Stimulated activated CD8-positive, alpha-beta memory T cell treated with anti-CD3 and anti-CD28 coated beads, Interleukin-12 subunit alpha, Interleukin-12 subunit beta, amount 100 ng/mL, for 24 hours (primary cell): ENCODE results near the gene KRT40.
"Not testable (repeated sequence)": the region's sequence is repeated elsewhere in the genome, so short reads cannot be mapped to it uniquely, and the experiment has no call there.

Experiments
- DNase-seq: peaks from one replicate; pipeline ENCODE4 v3.0.0-alpha.2; 2020; ENCODE audit errors: extremely low read depth

KRT40 gene

DNA sequence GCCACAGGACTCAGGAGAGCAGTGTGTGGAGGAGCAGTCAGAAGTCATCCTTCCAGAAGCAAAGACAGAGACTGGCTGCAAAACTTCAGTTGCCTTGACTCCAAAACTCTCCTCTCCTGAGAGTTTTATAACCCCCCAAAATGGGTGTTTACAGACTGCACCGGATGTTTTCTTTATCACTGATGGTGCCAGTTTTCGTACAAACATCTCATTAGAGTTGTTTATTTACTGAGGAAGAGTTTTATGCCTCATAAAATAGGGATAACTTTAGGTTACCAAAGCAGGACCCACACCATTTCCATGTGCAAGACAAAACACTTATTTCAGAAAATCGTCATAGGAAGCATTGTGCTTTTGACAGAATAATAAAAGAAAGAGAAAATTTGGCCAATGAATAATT is at the start of gene KRT40:
Gene KRT40, minus strand, starts transcription at position 101 of the 400 bp plus-strand sequence. Its CDS starts 53 bp downstream, at position 48.
- DNase-seq, result no peak

GRCh38 chr17:41029633-41030245 is 45.6 kb upstream of the KRT40 start, which contains the start of gene KRTAP1-4:
TSS of gene KRTAP1-4 (minus strand) at chr17:41030195. CDS start at chr17:41030078, 117 bp downstream.
- no peak for DNase-seq

- no peak for DNase-seq
Observed at GRCh38 chr17:41026715-41027471, 42.8 kb upstream of the KRT40 start, which contains the start of gene KRTAP1-5. TSS of gene KRTAP1-5 (minus strand) at chr17:41027208. CDS start at chr17:41027155, 53 bp downstream.

- DNase-seq, result no peak
Observed at GRCh38 chr17:41024697-41025096, 40.6 kb upstream of the KRT40 start.

DNA sequence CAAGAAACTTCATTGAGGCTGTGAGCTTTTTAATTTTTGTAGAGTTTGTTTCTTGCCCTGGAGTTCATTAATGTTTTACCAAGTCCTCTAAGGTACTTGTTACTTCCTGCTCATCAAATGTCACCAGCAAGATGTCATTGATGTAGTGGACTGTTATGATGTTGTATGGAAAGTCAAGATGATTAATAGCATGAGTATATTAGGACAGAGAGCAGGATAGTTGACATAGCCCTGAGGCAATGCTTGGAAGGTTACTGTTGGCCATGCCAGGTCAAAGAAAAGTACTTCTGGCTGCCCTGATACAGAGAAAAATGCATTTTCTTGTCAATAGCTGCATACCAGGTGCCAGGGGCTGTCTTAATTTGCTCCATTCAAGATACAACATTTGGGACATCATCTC is 36.2 kb upstream of the KRT40 start:
- no peak for DNase-seq

DNA sequence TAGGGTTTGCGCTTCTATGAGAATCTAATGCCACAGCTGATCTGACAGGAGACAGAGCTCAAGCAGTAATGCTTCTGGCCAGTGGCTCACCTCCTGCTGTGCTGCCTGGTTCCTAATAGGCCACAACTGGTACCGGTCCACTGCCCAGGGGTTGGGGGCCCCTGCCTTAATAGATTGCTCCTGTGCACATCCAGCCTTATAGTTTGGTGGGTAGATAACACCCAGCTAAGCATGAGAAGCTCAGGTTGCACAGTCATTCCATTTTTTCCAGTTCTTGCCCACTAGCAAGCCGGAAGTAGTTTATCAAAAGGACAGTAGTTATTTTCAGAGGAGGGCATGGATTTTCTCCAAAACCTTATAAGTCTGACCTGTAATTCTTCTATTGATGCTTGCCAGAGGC is 35.3 kb upstream of the KRT40 start:
- DNase-seq, result no peak

DNA sequence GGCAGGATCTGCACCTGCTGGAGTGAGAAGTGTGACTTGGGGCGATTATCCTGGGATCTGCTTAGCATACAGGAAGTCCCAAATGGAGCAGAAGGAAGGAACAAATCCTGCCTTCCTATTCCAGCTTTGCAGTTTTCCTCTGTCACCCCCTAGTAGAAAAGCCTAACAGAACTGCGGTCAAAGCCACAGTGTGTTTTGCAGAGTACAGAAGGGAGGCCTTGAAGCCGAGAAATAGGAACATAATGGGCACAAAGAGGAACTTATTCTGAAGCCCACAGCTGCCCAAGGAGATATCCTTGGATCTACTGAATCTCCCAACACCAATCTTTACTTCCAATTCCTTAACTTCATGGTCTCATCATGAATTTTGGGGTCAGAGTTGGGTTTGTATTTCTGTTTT is 34.4 kb upstream of the KRT40 start:
- no peak for DNase-seq

- DNase-seq, result no peak
Observed at GRCh38 chr17:41016578-41017215, 32.6 kb upstream of the KRT40 start.

DNA sequence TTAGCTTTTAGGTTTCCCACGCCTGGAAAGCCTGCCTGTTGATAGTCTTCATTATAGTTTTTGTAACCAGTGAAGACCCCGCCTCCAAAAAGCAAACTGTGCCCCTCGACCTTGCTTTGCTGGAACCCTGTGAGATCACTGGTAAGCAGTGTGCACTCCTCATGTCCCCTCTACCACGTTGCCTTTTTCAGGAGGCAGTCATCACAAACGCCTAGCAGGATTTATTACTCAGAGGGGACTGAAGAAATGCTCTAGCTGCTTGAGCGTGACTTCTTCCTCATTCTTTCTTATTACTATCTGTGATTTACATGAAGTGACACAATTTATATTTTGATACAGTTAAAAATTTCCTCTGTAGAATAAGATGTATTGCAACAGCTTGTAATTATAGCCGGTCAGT is 31.3 kb upstream of the KRT40 start:
- no peak for DNase-seq

DNA sequence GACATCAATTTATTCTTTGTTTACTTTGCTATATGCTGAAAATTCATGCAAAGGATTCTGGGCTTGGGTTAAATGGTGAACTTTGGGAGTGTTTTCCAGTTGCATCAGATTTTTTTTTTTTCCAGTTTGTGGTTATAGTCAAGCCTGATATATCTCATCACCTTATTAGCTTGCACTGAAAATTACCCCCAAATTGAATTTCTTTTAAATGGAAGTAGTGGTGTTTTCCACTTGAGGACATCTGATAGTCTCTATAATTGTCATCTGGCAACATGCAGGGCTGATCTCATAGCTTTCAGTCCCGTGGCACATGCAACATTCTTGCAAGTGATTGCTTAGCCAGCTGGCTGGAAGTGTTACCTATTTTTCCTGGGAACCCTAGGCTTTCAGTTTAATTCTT is 29.5 kb upstream of the KRT40 start:
- no peak for DNase-seq

DNA sequence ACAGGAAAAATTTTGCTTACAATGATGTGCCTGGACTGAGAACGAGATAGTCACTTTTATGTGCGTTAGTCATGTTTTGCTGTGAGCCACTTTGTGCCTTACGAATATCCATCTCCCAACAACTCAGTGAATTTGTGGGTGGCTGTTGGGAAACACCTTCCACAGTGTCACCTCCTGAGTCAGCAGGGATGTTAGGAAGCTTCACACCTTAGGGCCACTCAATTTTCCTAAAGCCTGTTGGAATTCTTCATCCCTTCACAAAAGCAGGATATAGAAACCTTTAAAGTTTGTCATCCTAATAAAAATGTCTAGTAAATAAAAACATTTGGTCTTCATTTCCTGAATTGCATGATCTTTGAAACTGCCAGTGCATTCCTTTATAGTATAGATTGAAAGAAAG is 29.1 kb upstream of the KRT40 start:
- DNase-seq, result no peak

GRCh38 chr17:41012326-41013120 is 28.4 kb upstream of the KRT40 start:
- no peak for DNase-seq

GRCh38 chr17:41010441-41010840 is 26.3 kb upstream of the KRT40 start:
- DNase-seq, result no peak

DNA sequence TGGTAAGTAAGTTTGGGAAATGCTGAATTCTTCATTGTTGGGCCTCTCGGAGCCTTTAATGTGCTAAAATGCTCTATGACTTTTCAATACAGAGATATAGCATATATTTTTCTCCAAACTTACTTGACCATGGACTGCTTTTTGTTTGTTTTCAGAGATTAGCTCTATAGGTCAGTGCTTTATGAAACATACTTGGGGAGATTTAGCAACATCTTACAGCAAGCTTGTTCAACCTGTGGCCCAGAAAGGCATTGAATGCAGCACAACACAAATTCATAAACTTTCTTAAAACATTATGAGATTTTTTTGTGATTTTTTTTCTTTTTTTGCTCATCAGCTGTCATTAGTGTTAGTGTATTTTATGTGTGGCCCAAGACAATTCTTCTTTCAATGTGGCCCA is 25.8 kb upstream of the KRT40 start:
- no peak for DNase-seq

GRCh38 chr17:41009301-41009760 is 25.2 kb upstream of the KRT40 start:
- DNase-seq, result no peak

DNA sequence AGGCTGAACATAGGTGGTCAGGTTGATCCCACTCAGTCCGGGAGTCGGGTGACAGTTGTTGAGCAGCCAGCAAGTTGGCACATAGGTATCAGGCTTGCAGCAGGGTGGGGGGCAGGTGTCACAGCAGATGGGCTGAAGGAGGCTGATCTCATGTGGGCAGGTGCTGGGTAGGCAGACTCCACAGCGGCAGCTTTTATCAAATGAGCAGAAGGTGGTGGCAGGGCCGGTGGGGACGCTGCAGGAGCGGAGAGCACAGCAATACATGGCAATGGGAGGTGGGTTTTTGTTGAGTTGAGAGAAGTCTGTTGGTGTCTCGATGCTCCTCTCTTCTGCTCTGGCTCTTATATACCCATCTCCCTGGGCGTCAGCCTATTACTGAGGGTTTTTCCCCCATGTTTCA is 24.7 kb upstream of the KRT40 start, which contains the start of gene KRTAP3-1:
Gene KRTAP3-1, minus strand, starts transcription at position 318 of the 400 bp plus-strand sequence. Its CDS starts 54 bp downstream, at position 264.
- DNase-seq, result no peak

GRCh38 chr17:41004397-41004796 is 20.3 kb upstream of the KRT40 start:
- no peak for DNase-seq

DNA sequence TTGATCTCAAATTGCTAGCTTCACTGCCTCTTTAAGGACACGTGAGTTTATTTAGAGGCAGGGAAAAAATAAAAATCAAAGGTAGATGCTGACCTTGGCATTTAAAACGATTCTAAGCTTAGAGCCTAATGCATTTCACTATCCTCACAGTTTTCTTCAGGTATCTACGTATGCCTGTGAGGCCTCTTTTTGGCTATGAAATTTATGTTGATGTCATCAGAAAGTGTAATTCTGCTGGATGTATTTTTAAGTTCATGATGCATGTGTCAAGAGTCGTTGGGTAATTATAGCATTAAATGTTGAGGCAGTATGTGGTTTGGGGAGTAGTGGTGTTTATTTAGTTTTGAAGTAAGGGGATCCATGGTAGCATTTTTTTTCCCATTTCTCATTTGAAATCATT is 19.8 kb upstream of the KRT40 start:
- DNase-seq, result no peak

DNA sequence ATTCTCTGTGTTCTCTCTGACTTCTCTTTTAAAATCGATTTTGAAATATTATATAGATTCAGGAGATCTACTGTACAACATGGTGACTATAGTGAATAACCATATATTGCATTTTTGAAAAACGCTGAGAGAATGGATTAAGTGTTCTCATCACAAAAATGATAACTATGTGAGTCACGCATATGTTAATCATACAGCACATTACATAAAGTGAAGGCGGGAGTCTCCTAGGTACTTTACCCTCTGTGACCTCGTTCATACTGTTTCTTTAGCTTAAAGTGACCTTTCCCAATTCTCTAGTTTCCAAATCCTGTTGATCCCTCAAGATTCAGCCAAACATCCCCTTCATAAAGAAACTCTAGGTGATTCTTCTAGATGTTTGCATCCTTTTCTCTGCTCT is 18.7 kb upstream of the KRT40 start:
- no peak for DNase-seq

- no peak for DNase-seq
Observed at GRCh38 chr17:41001795-41002194, 17.7 kb upstream of the KRT40 start.

- DNase-seq, result not testable (repeated sequence)
Observed at GRCh38 chr17:40999563-40999962, 15.4 kb upstream of the KRT40 start, which contains the start of gene KRTAP3-2. TSS of gene KRTAP3-2 (minus strand) at chr17:40999906. CDS start at chr17:40999853, 53 bp downstream.

- no peak for DNase-seq
Observed at GRCh38 chr17:40997361-40997760, 13.2 kb upstream of the KRT40 start.
